Measurements from ENCODE around the gene RTN4RL1. TPM values are rescaled to one million over a fixed set of nuclear protein-coding genes. Genes with fewer than 3 reads are reported as not detected.

The RTN4RL1 gene
- total RNA-seq, 1 experiment from 2014 or later = 0.80 TPM

GRCh38 chr17:2041561-2042389 lies 16.6 kb upstream of the RTN4RL1 start, which contains the start of gene OVCA2:
Gene OVCA2 (plus strand): TSS chr17:2042022. CDS start chr17:2042048, 26 bp downstream.
- ChIA-PET POLR2A (no interaction called here), CTCF (no interaction called here)
- Histone ChIP-seq H3K27me3 (ENCODE audit: control insufficient read depth, insufficient read depth, low read length) (no peaks in the 10 kb centered on the region), H3K27ac (ENCODE audit: low read length) (peak within 1 kb of the TSS; percentile 98), H3K4me1 (ENCODE audit: control insufficient read depth, insufficient read depth, low read length) (peaks cover 12% of the 10 kb centered on the region), H3K4me3 (ENCODE audit: low read depth in 2 of 2, low read length in 2 of 2) (peak within 1 kb of the TSS; percentile 72 to 77), H3K36me3 (ENCODE audit: control insufficient read depth, insufficient read depth, low read length) (0 out of 2 replicates have a peak, but pooled peaks cover 3% of the 10 kb centered on the region), H3K9me3 (ENCODE audit: control insufficient read depth, insufficient read depth, low read depth, low read length) (no peaks in the 10 kb centered on the region)
- ATAC-seq (peak; percentile 97), DNase-seq (ENCODE audit: low read depth, low spot score) (peak; percentile 61)
- intact Hi-C loops (cut with micrococcal nuclease; ENCODE audit: unreplicated experiment) (no loop called here), in situ Hi-C loops (cut with HindIII; ENCODE audit: low pct_unique_long_range_greater_than_20kb, low sequenced_read_pairs) (no loop called here)
- peak; percentile 93 for TF ChIP-seq POLR2AphosphoS5 (IDR thresholded peaks at IDR 0.05; ENCODE audit: low read depth, low read length)
- TF ChIP-seq TCF7L2 (IDR thresholded peaks at IDR 0.05; ENCODE audit: low read depth, low read length) = no peak
- peak; percentile 71 for TF ChIP-seq CTCF (IDR thresholded peaks at IDR 0.05)
- 0 out of 4 replicates have a peak, but pooled peaks of 1 of the 2 experiments have one; percentile 41 for TF ChIP-seq REST (IDR thresholded peaks at IDR 0.05; ENCODE audit: insufficient read depth in 1 of 2, low read depth in 2 of 2, low read length in 1 of 2)
- no TSS peak for BruUV-seq (replicated peaks)

- intact Hi-C loops (cut with micrococcal nuclease; ENCODE audit: unreplicated experiment) (no loop called here), in situ Hi-C loops (cut with HindIII; ENCODE audit: low pct_unique_long_range_greater_than_20kb, low sequenced_read_pairs) (no loop called here)
- H3K36me3 ChIP-seq (ENCODE audit: control insufficient read depth, insufficient read depth, low read length) = 0 out of 2 replicates have a peak, but pooled peaks cover 3% of the 10 kb centered on the region
- H3K9me3 ChIP-seq (ENCODE audit: control insufficient read depth, insufficient read depth, low read depth, low read length) = no peaks in the 10 kb centered on the region
- TF ChIP-seq REST (IDR thresholded peaks at IDR 0.05; ENCODE audit: insufficient read depth in 1 of 2, low read depth in 2 of 2, low read length in 1 of 2) (no peak), TCF7L2 (IDR thresholded peaks at IDR 0.05; ENCODE audit: low read depth, low read length) (no peak), POLR2AphosphoS5 (IDR thresholded peaks at IDR 0.05; ENCODE audit: low read depth, low read length) (no peak), CTCF (IDR thresholded peaks at IDR 0.05) (no peak), SIN3A (IDR thresholded peaks at IDR 0.05; ENCODE audit: borderline replicate concordance, insufficient read depth, low read depth, low read length) (no peak)
- ChIA-PET CTCF (no interaction called here), POLR2A (interaction anchor here (0.6 kb wide), 1 partner anchor 9 kb away, joined by 5 read pairs; no protein-coding TSS in a partner anchor)
- BruUV-seq (replicated peaks) = no TSS peak
- peaks cover 12% of the 10 kb centered on the region for H3K4me1 ChIP-seq (ENCODE audit: control insufficient read depth, insufficient read depth, low read length)
- peak overlapping the region; percentile 48; the same call in 1 of the 2 replicates for H3K27ac ChIP-seq (ENCODE audit: low read length)
- DNase-seq (ENCODE audit: low read depth, low spot score) (no peak), ATAC-seq (no peak; the same call in 1 of the 2 replicates)
- H3K4me3 ChIP-seq (ENCODE audit: low read depth in 2 of 2, low read length in 2 of 2) = peak overlapping the region; percentile 72 to 77
- H3K27me3 ChIP-seq (ENCODE audit: control insufficient read depth, insufficient read depth, low read length) = no peaks in the 10 kb centered on the region
These were observed 15.9 kb upstream of the RTN4RL1 start for GRCh38 chr17:2040942-2041560.

Data from Panc1 (cell line).